Keratinocyte (primary cell): Measurements from ENCODE around the gene PTGES.

Source experiments
- CTCF ChIP-seq, 3 experiments: IDR thresholded peaks in 1 of 3; conservative IDR thresholded peaks in 1 of 3; optimal IDR thresholded peaks in 1 of 3; 2 replicates in 2 of 3; 3 replicates in 1 of 3; pipeline versions ENCODE3 to v1.5.1; 2011; ENCODE audit warnings: low read length in 3 of 3, mild to moderate bottlenecking in 3 of 3, moderate library complexity in 2 of 3, control low read depth in 1 of 3, inconsistent platforms in 1 of 3; ENCODE audit not compliant: insufficient read depth in 2 of 3; ENCODE audit errors: extremely low read depth in 1 of 3
- EZH2 ChIP-seq: IDR thresholded peaks from one replicate; pipeline ENCODE4 v1.6.1; 2012; ENCODE audit warnings: inconsistent platforms, mild to moderate bottlenecking, low read length, moderate library complexity

DNA sequence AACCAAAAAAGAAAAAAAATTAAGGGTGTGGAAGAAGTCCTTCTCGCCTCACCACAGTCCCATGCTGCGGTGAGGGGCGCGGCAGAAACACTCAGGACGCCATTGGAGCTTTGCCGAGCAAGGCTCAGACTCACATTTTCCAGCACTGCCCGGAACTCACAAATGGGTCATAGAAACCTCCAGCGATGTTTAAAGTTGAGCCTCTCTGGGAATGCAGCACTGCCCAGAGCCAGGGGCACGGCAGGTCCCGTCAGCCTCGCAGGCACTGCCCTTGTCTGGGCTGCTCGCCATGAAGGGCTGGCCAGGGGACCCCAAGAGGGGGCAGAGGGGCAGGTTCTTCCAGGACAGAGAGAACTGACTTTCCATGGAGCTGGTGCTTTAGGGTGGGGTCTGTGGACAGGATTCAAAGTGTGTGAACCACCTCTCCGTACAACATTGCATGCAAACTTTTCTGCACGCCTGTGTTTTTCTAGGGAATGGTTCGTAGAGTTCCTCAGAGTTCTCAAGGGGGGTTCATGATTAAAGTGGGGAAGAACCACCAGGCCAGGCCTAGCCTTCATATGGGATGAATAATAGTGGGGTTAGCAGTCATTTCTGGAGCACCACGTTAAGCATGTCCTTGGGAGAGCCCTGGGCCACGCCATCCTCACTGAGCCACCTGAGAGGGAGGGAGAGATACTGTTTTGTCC lies 49.0 kb downstream of the PTGES start:
- no peak for TF ChIP-seq CTCF (optimal IDR thresholded peaks at IDR 0.05 in 1 of 3, IDR thresholded peaks at IDR 0.05 in 1 of 3, conservative IDR thresholded peaks at IDR 0.05 in 1 of 3; ENCODE audit: extremely low read depth in 1 of 3, insufficient read depth in 2 of 3, low read length in 3 of 3)
- TF ChIP-seq EZH2, result no peak
